HG03108 (cell line): ENCODE data around the gene STIM2.

Experiments used
- ATAC-seq: cut with Tn5 transposase; IDR thresholded peaks from one replicate; pipeline ENCODE4 v1.9.1; 2021; ENCODE audit warnings: moderate library complexity; ENCODE audit not compliant: unreplicated experiment

The STIM2 gene

DNA sequence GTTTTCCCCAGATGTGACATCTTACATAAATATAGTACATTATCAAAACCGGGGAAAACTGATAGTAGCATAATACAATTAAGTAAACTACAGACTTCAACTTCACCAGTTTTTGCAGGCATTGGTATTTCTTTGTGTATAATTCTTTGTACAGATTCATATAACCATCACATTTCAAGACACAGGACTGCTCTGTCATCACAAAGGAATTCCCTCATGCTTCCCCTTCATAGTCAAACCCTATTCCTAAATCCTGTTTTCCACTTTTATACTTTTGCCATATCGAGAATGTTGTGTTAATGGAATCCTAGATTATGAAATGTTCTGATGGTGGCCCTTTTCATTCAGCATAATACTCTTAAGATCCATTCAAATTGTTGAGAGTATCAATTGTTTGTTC, 36.0 kb downstream of the STIM2 start:
- ATAC-seq = no peak

DNA sequence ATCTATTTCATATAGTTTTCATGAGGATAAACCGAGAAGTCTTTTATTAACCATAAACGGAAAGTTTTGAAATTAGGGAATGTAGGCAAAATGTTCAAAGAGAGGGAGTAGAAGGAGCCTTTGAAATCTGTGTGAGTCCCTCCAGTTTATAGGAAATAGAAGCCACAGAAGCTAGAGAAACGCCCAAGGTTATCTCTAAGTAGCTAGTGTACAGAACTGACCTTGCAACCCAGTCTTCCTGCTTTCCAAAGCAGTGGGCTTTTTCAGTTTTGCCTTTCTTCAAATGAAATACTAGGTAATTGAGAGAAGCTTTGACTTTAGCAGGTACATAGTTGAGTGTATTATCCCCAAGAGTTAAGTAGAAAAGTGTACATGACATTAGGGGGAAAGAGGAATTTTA, 39.4 kb downstream of the STIM2 start:
- ATAC-seq = no peak

DNA sequence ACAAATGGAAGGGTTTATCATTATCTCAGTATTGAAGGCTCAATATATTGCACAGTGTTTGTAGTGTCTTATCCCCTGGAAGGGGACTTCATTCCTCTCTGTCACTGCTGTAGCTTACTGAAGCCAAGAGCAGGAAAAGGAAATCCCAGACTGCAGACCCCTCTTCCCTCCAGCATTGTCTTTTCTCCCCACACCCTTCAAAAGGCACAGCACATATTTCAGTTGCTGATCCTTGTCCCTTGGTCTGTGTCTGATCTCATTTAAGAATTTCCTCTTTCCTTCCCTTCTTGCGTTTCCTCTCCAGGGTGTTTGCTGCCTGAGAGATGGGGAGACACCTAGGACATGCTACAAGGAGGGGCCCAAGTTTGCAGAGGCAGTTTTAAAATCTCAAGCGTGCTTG, 40.1 kb downstream of the STIM2 start:
- ATAC-seq = no peak

DNA sequence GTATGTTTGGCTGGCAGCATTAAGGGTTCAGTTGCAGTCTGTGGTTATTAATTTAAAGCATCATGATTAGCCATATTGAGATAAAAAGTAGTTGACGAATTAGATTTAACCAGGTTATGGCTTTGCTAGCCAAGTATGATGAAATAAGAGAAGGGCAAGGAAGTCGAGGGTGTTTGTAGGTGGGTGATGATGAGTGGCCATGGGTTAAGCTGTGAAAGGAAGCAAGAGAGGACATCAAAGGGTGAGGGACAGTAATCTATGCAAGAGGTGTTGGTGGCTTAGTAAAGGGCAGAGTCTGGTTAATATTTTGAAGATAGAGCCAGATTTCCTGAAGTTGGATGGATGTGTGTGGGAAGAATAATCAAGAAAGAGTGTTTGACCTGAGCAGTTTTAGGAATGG, 44.5 kb downstream of the STIM2 start:
- ATAC-seq = no peak

DNA sequence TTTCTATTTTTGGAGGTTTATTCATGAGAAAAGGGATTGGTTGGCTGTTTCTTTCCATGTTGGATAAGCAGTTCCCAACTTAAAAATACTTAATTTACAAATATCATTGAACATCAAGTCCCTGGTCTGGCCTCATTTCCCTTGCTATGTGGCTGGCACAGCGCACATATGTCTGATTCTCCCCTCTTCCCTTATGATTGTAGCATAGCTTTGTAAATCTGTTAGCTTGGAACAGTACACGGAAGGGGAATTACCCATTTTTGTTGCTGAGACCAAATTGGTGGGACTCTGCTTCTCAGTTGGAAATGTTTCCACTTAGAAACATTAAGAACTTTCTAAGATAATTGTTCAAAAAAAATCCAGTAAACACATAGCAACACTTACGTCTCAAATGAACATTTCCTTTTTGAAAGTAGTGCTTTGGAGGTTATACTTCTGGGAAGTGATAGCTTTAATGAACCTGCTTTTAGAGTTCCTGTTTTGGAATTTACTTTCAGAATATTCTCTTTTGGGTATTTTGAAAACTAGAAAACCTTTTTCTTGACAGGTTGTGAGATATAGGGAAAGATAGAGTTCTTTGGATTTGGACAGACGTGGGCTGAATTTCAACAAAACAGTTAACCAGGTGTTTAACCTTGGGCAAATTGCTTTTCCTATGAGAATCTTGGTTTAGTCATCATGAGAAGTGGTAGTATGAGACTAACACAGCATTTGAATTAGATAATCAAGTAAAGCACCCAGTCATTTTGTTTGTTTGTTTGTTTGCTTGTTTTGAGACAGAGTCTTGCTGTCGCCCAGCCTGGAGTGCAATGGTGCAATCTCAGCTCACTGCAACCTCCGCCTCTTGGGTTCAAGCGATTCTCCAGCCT, 47.3 kb downstream of the STIM2 start:
- ATAC-seq = no peak

DNA sequence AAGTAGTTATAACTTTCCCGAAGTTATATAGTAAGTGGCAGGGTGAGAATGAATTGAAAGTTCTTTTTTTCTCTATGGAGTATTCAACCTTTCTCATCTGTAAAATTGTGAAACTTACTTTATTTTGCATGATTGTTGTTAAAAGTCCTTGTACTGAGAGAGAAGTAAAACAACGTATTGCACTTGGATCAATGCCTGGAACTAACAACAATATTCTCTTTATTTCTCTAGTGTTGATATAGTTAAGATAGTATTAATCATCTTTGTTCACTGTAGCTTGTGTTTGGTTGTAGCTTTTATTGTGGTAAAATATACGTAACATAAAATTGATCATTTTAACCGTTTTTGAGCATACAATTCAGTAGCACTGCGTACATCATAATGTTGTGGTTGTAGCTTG, 48.7 kb downstream of the STIM2 start:
- no peak for ATAC-seq

DNA sequence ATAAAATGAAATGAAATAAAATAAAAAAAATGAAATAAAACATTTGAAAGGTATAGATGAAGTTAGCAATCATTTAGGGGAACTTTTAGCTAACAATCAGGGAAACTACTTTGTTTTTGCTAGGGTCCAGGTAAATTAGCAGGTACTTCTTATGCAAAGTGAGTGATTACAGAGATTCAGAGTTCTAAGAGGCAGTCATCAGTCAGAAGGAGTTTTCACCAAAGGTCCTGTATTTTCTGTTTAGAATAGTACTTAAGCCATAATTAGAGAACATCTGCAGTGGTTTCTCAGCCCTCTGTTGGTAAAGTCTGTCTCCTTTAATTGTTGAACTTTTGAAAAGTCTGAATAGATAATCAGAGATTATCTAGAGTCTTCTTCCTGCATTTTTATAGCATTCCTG, 50.6 kb downstream of the STIM2 start:
- ATAC-seq = no peak

DNA sequence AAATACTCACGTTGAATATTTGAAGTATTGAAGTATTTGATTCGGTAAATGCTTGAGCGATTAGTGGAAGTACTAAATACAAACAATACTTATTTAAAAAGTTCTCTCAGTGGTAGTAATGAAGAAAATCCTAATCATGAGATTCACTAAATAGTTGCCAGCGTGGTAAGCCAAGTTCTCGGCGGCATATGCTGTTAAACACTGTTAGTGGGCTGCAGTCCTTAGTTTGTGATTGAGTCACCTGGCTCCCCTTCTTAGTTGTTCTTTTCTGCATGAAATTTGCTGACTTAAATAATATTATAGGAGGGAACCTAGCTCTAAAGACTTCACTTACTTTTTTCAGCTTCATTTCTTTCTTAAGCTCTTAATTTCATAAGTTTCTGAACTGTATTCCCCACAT, 51.4 kb downstream of the STIM2 start:
- ATAC-seq = no peak

DNA sequence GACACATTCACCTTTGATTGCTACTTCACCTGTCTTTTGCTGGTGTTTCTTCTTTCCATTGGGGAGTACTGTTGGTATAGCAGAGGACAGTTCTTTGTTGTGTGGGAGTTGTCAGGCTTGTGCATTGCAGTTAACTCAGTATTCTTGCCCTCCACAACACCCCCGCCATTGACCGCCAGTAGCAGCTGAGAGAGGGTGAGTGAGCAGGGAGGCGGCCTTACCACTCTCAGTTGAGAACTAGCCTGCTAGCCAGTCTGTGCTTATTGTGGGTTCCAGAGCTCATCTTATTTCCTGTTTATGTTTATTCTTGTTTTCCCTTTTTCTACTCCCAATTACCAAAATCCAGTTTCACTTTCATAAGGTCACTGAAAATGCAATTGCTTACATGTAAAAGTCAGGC, 52.2 kb downstream of the STIM2 start:
- no peak for ATAC-seq

DNA sequence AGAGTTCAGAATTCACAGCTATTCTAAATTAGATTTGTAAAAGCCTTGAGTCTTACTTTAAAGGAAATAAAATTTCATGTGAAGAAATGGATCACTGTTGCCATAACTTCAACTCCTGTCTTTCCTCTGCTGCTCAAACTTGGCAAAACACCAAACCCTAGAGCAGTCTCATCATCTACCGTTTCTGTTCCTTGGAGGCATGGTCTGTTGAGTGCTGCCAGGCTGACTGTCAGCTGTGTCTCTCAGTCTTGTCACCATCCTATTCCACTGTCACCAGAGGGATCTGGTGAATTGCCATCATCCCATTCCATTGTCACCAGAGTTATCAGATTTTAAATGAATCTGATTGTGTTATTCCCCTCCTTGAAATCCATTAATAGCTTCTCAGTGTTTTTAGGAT, 55.6 kb downstream of the STIM2 start:
- ATAC-seq = no peak

DNA sequence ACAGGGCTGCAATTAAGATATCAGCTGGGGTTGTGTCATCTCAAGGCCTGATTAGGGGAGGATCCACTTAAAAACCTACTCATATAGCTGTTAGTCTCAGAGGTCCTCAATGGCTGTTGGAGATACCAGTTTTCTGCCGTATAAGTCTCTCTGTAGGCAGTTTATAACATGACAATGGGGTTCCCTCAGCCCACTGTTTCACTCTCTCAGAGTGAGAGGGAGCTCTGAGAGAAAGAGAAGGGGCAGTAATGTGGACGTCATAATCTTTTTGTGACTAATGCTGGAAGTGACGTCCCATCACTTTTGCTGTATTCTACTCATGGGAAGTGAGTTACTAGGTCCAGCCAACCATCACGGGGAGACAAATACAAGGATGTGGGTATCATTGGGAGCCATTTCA, 70.3 kb downstream of the STIM2 start:
- ATAC-seq = no peak

DNA sequence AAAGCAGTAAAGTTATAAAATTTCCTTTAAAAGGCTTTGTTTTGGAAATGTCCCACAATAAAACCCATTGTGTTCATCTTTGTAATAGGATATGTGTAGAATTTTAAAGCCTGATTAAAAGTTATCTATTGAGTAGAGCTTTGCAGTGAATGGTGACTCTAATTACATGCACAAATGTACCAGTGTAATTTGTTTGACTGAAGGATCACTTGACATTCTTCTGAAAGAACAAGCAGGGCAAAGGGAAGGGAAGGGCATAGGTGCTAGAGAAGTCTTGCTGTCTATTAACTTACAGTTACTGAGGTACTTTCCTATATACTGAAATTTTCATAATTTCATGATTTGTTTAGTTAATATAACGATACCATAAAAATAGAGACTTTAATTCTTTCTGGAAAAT, 70.8 kb downstream of the STIM2 start:
- no peak for ATAC-seq

DNA sequence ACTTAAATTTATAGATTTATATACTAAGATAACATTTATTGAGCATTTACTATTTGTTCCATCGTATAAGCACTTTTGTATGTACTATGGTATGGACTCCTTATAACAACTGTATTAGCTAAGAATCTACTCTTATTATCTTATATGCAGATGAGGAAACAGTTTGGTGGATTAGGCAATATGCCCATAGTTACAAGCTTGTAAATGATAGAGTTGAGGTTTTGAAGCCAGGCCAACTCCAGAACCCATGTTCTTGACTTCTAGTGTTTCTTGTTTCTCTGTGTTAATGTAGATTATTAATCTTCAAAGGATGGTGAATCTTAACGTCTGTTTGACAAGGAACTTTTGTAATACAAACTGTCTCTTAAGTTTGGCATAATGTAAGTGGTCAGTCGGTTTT, 71.3 kb downstream of the STIM2 start:
- no peak for ATAC-seq

DNA sequence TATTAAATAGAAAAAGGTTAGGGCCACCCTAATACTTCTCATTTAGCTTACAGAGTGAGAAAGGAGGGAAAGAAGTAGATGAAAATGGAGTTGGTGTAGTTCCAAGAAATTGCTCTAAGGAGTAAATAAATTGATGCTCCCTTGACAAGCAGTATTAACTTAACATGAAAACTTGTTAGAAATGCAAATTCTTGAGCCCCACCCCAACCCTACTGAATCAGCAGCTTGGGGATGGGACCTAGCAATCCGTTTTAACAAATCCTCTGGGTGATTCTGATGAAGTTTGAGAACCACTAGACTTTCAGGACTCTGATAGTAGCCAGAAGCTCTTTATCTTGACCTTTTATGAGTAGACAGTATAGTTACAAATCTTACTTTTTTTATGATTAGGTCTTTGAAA, 74.8 kb downstream of the STIM2 start:
- ATAC-seq = no peak

DNA sequence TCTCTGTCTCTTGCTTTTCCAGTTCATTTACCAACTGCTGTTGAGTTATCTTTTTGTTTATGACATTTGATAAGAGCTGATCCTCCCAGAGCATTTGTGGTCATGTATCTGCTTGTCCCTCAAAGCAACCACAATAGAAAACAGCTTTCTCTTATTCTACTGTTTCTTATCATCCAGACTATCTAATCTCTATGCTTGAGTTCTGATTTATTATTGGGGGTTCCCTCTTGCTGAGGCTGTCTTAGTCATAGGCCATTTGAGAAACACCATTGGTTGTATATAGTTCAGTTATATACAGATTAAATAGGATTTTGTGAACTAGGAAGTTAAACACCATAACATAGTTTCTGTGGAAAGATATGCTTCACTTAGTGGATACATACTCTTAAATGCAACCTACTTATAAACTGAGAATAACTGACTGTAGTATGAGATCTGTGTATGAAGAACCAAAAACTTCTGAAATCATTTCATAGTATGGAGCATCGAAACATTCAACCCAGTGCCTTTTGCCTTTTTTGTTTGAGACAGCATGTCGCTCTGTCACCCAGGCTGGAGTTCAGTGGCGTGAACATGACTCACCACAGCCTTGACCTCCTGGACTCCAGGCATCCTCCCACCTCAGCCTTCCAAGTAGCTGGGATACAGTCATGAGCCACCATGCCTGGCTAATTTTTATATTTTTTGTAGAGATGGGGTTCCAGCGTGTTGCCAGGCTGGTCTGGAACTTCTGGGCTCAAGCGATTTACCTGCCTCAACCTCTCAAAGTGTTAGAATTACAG, 75.8 kb downstream of the STIM2 start:
- ATAC-seq = no peak

DNA sequence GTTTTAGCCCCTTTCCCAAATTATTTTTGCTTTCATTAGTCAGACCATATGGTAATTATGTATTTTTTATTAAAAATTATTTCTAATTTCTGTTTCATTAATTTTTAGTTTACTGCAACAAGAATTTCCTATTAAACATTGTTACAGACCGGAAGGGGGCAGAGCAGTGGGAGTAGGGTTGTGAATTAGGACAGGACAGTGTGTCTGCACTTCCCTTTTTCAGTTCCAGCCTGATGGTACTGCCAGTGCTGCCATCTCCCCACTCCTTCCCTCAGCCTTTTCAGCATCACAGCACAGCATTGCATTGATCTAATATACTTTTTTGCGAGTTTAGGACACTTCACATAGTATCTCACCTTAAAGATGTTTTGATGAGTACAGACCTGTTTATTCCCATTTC, 76.5 kb downstream of the STIM2 start:
- no peak for ATAC-seq

DNA sequence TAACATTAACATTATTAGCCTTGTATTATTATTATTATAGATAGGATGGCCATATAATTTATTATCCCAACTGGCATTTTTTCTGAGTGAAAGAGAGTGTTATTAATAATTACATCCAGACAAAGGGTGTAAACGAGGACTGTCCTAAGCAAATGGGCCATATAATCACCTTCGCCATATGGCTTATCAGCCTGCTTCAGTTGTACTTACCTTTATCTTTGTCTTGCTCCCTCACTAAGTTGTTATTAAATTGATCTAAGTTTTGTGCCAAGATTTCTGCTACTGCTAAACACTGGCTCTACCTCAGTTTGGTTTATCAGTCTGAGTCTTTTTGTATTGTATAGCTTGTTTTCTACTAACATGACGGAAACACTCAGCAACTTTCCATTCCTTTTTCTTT, 76.9 kb downstream of the STIM2 start:
- no peak for ATAC-seq

DNA sequence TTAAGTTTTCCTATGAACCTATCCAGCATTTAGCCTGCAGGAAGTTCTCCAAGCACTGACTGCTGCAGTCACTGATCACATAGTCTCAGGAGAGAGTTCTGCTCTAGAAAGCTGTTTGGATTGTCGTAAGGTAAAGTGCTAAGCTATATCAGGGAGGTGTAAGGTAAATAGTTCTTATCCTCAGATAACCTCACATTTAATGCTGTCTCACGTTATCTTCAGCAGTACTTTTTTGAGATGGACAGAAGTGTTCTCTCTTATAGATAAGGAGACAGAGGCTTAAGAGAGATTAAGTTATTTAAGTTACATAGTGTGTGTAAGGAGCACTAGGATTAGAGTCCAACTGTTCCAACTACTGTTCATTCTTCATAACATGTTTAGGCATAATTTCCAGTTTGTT, 77.9 kb downstream of the STIM2 start:
- ATAC-seq = no peak

DNA sequence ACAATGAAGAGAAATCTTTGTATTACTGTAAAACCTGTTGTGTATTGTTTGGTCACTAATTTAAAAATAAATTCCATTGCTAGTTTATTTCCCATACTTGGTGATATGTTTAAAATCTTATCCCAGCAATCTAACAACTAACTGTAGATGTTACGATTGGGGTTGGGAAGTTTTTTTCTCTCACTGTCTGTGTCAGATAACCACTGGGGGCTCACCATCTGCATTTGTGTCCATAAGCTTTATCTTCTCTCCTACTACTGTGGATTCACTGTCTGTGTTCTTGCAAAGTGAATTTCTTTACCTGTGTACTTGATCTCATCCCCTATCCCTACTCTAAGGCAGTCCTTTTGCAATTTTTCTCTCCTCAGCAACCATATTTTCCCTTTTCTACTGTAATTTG, 81.3 kb downstream of the STIM2 start:
- ATAC-seq = no peak

DNA sequence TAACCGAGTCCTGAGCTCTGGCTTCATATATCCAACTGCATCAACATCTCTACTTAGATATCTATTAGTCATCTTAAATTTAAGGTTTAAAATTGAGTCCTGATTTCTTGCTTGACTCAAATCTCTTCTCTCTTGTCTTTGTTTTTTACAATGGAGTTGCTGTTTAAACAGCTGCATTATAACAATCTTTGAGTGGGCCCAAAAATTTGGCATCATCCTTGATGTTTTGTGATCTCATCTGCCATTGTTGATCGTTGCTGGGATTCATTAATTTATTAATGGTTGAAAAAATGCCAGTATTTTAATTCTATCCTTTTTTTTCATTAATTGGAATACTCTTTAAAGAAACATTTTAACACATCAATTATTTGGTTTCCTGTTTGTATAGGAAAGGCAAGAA, 82.2 kb downstream of the STIM2 start:
- no peak for ATAC-seq

DNA sequence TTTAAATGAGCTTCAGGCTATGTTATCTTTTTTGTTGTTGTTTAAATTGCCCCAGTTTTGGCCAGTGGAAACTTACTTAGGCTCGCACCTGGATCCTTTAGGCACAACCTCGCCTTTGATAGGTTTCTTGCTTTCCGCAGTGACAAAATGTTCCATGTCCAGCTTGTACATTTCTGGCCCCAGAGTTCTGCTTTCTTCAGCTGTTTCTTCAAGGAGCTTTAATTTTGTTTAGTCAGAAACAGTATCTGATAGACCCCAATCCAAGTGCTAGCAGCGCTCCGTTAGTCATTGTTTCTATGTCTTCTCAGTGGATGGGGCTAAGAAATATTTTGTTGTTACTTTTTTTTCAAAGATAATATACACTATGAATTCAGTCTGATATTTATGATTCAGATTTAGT, 82.8 kb downstream of the STIM2 start:
- ATAC-seq = no peak

DNA sequence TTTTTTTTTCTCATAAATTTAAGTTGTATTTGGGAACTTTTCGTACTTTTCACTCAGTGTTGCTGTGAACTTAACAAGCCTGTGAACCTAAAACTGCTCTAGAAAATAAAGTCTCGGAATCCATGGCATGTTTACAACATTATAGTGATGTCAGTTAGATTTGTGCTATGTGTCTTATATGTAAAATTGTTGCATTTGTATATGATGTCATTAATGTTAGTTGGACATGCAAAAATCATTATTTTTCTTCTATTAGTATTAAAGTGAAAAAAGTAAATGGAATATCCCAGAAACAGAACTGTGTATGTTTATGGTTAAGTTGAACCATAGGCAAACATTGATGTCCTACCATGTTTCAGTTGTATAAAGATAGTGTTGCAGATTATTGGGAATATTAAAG, 85.2 kb downstream of the STIM2 start:
- ATAC-seq = no peak
